Measurements from ENCODE around the gene LTO1. TPM values are rescaled to one million over a fixed set of nuclear protein-coding genes. Genes with fewer than 3 reads are reported as not detected.

The LTO1 gene
- polyA plus RNA-seq, 1 donor (not counting 4 experiments of a cell fraction or from before 2014, with no cell fraction given), result 24.3 TPM

DNA sequence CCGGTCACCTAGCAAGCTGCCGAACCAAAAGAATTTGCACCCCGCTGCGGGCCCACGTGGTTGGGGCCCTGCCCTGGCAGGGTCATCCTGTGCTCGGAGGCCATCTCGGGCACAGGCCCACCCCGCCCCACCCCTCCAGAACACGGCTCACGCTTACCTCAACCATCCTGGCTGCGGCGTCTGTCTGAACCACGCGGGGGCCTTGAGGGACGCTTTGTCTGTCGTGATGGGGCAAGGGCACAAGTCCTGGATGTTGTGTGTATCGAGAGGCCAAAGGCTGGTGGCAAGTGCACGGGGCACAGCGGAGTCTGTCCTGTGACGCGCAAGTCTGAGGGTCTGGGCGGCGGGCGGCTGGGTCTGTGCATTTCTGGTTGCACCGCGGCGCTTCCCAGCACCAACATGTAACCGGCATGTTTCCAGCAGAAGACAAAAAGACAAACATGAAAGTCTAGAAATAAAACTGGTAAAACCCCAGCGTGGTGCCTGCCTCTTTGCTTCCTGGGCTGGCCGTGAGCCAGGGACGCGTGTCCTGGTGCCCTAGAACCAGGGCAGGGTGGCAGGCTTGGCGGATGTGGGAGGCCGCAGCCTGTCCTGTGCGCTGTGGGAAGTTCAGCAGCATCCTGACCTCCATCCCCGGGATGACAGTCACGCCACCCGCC is 21.0 kb downstream of the LTO1 start:
- Histone ChIP-seq H2AFZ (ENCODE audit: control insufficient read depth, low read length) (no peak overlapping the region), H3K9me1 (ENCODE audit: control insufficient read depth, extremely low read depth, insufficient read depth, low read length) (peaks cover under 1% of the 10 kb centered on the region), H3K9me3 (ENCODE audit: control insufficient read depth, low read depth, low read length) (no peaks in the 10 kb centered on the region), H3K9ac (ENCODE audit: control insufficient read depth, extremely low read depth, insufficient read depth, low read length) (no peak overlapping the region), H3K36me3 (ENCODE audit: control insufficient read depth in 2 of 2, extremely low read depth in 1 of 2, insufficient read depth in 2 of 2, low read length in 2 of 2) (peaks cover 20 to 27% of the 10 kb centered on the region in 2 experiments), H3K4me3 (ENCODE audit: control insufficient read depth in 2 of 3, extremely low read depth in 1 of 3, insufficient read depth in 2 of 3, low read depth in 1 of 3, low read length in 3 of 3) (no peak overlapping the region), H3K4me1 (ENCODE audit: control insufficient read depth, extremely low read depth, insufficient read depth, low read length) (no peaks in the 10 kb centered on the region), H3K27me3 (ENCODE audit: control insufficient read depth, extremely low read depth, insufficient read depth, low read length) (no peaks in the 10 kb centered on the region), H3K79me2 (ENCODE audit: control insufficient read depth, insufficient read depth, low read length) (peaks cover 6% of the 10 kb centered on the region), H4K20me1 (ENCODE audit: control insufficient read depth, extremely low read depth, insufficient read depth, low read length) (peaks cover 6% of the 10 kb centered on the region), H3K4me2 (ENCODE audit: control insufficient read depth, extremely low read depth, insufficient read depth, low read depth, low read length) (no peak overlapping the region), H3K27ac (ENCODE audit: control insufficient read depth, insufficient read depth, low read length) (no peak overlapping the region)
- dilution Hi-C loops (cut with MboI; ENCODE audit: extremely low pct_ligation_motif_present, low sequenced_read_pairs), result no loop called here
- TF ChIP-seq EZH2 (IDR thresholded peaks at IDR 0.05; ENCODE audit: low read length), result no peak
- TF ChIP-seq, protein P1, sequence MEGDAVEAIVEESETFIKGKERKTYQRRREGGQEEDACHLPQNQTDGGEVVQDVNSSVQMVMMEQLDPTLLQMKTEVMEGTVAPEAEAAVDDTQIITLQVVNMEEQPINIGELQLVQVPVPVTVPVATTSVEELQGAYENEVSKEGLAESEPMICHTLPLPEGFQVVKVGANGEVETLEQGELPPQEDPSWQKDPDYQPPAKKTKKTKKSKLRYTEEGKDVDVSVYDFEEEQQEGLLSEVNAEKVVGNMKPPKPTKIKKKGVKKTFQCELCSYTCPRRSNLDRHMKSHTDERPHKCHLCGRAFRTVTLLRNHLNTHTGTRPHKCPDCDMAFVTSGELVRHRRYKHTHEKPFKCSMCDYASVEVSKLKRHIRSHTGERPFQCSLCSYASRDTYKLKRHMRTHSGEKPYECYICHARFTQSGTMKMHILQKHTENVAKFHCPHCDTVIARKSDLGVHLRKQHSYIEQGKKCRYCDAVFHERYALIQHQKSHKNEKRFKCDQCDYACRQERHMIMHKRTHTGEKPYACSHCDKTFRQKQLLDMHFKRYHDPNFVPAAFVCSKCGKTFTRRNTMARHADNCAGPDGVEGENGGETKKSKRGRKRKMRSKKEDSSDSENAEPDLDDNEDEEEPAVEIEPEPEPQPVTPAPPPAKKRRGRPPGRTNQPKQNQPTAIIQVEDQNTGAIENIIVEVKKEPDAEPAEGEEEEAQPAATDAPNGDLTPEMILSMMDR (optimal IDR thresholded peaks at IDR 0.05 in 1 of 3, IDR thresholded peaks at IDR 0.05 in 1 of 3, conservative IDR thresholded peaks at IDR 0.05 in 1 of 3; ENCODE audit: extremely low read depth in 1 of 3, insufficient read depth in 2 of 3, low read length in 3 of 3), result no peak
- DNase-seq (ENCODE audit: low read depth, low spot score) (no peak), FAIRE-seq (no peak)

DNA sequence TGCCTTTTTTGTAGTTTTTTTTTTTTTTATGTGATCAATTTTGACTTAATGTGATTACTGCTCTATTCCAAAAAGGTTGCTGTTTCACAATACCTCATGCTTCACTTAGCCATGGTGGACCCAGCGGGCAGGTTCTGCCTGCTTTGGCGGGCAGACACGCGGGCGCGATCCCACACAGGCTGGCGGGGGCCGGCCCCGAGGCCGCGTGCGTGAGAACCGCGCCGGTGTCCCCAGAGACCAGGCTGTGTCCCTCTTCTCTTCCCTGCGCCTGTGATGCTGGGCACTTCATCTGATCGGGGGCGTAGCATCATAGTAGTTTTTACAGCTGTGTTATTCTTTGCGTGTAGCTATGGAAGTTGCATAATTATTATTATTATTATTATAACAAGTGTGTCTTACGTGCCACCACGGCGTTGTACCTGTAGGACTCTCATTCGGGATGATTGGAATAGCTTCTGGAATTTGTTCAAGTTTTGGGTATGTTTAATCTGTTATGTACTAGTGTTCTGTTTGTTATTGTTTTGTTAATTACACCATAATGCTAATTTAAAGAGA is 21.7 kb downstream of the LTO1 start:
- FAIRE-seq (no peak), DNase-seq (ENCODE audit: low read depth, low spot score) (no peak)
- Histone ChIP-seq H3K9me1 (ENCODE audit: control insufficient read depth, extremely low read depth, insufficient read depth, low read length) (peaks cover 2% of the 10 kb centered on the region), H3K36me3 (ENCODE audit: control insufficient read depth in 2 of 2, extremely low read depth in 1 of 2, insufficient read depth in 2 of 2, low read length in 2 of 2) (peaks cover 24 to 33% of the 10 kb centered on the region in 2 experiments), H3K4me1 (ENCODE audit: control insufficient read depth, extremely low read depth, insufficient read depth, low read length) (no peaks in the 10 kb centered on the region), H3K4me3 (ENCODE audit: control insufficient read depth in 2 of 3, extremely low read depth in 1 of 3, insufficient read depth in 2 of 3, low read depth in 1 of 3, low read length in 3 of 3) (no peak overlapping the region), H3K9me3 (ENCODE audit: control insufficient read depth, low read depth, low read length) (no peaks in the 10 kb centered on the region), H4K20me1 (ENCODE audit: control insufficient read depth, extremely low read depth, insufficient read depth, low read length) (peaks cover 10% of the 10 kb centered on the region), H3K27me3 (ENCODE audit: control insufficient read depth, extremely low read depth, insufficient read depth, low read length) (no peaks in the 10 kb centered on the region), H3K9ac (ENCODE audit: control insufficient read depth, extremely low read depth, insufficient read depth, low read length) (no peak overlapping the region), H3K79me2 (ENCODE audit: control insufficient read depth, insufficient read depth, low read length) (peaks cover 11% of the 10 kb centered on the region), H2AFZ (ENCODE audit: control insufficient read depth, low read length) (no peak overlapping the region), H3K27ac (ENCODE audit: control insufficient read depth, insufficient read depth, low read length) (no peak overlapping the region), H3K4me2 (ENCODE audit: control insufficient read depth, extremely low read depth, insufficient read depth, low read depth, low read length) (no peak overlapping the region)
- TF ChIP-seq EZH2 (IDR thresholded peaks at IDR 0.05; ENCODE audit: low read length), result no peak
- TF ChIP-seq, protein P1 (optimal IDR thresholded peaks at IDR 0.05 in 1 of 3, IDR thresholded peaks at IDR 0.05 in 1 of 3, conservative IDR thresholded peaks at IDR 0.05 in 1 of 3; ENCODE audit: extremely low read depth in 1 of 3, insufficient read depth in 2 of 3, low read length in 3 of 3), result no peak
- dilution Hi-C loops (cut with MboI; ENCODE audit: extremely low pct_ligation_motif_present, low sequenced_read_pairs), result no loop called here

Measured in keratinocyte (primary cell).